GM21381 (cell line): ENCODE results near the gene OR4B1.

Source experiments
- ATAC-seq: cut with Tn5 transposase; IDR thresholded peaks from one replicate; pipeline ENCODE4 v1.9.1; 2021; ENCODE audit warnings: mild to moderate bottlenecking, moderate library complexity; ENCODE audit not compliant: unreplicated experiment

Gene OR4B1

GRCh38 chr11:48248902-48249301, 32.3 kb downstream of the OR4B1 start:
- ATAC-seq = no peak

DNA sequence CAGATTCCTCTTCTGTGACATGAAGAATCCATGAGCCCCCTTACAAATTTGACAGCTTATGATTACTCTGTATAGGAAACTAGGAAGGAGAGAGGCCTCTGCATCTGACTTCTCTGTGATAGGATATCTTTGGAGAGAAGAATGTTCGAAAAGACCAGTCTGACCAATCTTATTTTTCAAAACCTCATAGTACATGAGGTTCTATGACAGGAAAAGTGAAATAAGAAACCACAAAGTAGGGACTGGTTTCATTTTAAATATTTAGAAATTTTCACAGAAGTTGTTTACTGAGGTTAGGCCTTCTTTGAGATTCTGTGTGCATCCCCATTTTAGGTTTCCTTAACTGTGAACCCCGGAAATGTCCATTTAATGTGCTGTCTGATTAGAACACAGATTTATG, 45.0 kb downstream of the OR4B1 start:
- ATAC-seq = no peak

DNA sequence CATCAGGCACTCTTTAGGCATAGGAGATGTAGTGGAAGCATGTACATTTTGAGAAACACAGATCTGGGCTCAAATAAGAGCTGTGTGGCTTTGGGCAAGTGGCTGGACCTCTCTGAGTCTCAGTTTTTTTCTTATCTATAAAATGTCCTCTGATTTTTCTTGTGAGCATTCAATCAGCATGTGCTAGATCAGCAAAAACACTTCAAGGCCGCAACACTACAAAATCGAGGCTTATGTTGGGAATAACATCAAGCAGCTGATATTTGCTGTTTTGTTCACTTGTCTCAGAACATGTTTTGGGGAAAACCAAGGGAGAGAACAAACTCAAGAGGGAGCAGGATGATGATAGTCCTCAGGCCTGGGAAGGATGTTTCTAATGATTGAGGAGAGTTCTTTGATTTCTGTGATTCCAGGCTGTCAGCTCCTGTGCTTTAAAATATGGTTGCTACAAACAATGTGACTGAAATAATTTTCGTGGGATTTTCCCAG, 46.9 kb downstream of the OR4B1 start, which contains the start of gene OR4X1:
Gene OR4X1 (plus strand): TSS at position 439 of the 489 bp plus-strand sequence. CDS start 0 bp downstream, at position 439.
- ATAC-seq = no peak
